Measurements from ENCODE around the gene RAB37. TPM values are rescaled to one million over a fixed set of nuclear protein-coding genes. Genes with fewer than 3 reads are reported as not detected.

Gene RAB37
- total and polyA plus RNA-seq, 9 of the 15 experiments (the other 6 are each of a cell fraction or from before 2014, with no cell fraction given) = 0.03 to 0.27 (median 0.11) TPM; not detected in 4

DNA sequence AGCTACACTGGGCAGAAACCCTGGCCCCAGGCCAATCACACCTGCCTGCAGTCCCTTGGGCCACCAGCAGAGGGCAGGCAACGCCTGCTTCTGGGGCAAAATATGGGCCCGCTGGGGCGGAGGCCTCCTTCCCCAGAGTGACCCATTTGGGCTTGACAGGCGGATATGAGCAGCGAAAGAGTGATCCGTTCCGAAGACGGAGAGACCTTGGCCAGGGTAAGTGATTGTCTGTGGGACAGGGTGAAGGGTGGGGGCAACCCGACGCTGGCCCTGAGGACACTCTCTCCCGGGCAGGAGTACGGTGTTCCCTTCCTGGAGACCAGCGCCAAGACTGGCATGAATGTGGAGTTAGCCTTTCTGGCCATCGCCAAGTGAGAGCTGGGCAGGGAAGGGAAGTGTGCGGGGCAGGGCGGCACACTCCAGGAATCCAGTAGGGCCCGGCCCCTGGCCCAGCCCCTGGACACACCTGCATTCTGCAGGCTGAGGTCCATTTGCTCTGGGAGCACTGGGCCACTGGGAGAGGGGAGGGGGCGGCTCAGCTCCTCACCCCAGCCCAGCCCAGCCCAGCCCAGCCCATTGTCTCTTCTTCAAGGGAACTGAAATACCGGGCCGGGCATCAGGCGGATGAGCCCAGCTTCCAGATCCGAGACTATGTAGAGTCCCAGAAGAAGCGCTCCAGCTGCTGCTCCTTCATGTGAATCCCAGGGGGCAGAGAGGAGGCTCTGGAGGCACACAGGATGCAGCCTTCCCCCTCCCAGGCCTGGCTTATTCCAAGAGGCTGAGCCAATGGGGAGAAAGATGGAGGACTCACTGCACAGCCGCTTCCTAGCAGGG is 7.9 kb downstream of the RAB37 start (continued):
- TF ChIP-seq MYNN (IDR thresholded peaks at IDR 0.05) (no peak), MYNN (CRISPR knock-in tag; IDR thresholded peaks at IDR 0.05) (no peak), YY1 (IDR thresholded peaks at IDR 0.05; ENCODE audit: borderline replicate concordance in 1 of 3, control insufficient read depth in 1 of 3, extremely low read depth in 1 of 3, insufficient read depth in 3 of 3, insufficient read length in 1 of 3, insufficient replicate concordance in 2 of 3, low read depth in 1 of 3, low read length in 2 of 3) (peak in 1 of 3 experiments; percentile 18), EZH2 (IDR thresholded peaks at IDR 0.05; ENCODE audit: borderline replicate concordance, low read depth, low read length) (no peak), SRSF7 (optimal IDR thresholded peaks at IDR 0.05; ENCODE audit: low read depth, low read length) (no peak), ATF6 (CRISPR knock-in tag; IDR thresholded peaks at IDR 0.05) (no peak), BHLHE40 (IDR thresholded peaks at IDR 0.05; ENCODE audit: low read length) (no peak), FOSL1 (tag; conservative IDR thresholded peaks at IDR 0.05) (no peak), NFIX (CRISPR knock-in tag; IDR thresholded peaks at IDR 0.05; ENCODE audit: low read depth) (peak; percentile 76), CREB1 (IDR thresholded peaks at IDR 0.05) (no peak), CREB1 (CRISPR knock-in tag; IDR thresholded peaks at IDR 0.05) (no peak), PHF21A (IDR thresholded peaks at IDR 0.05; ENCODE audit: borderline replicate concordance, low read depth) (no peak), SIN3A (IDR thresholded peaks at IDR 0.05; ENCODE audit: borderline replicate concordance in 2 of 2, control insufficient read depth in 1 of 2, low read depth in 2 of 2, low read length in 2 of 2) (no peak), CBX2 (IDR thresholded peaks at IDR 0.05; ENCODE audit: insufficient read depth, low read length, poor library complexity, severe bottlenecking) (no peak), ATF7 (IDR thresholded peaks at IDR 0.05) (0 out of 2 replicates have a peak, but pooled peaks have one; percentile 41), EGR1 (conservative IDR thresholded peaks at IDR 0.05) (no peak), MTA2 (IDR thresholded peaks at IDR 0.05; ENCODE audit: low read depth) (no peak), PTRF (tag; IDR thresholded peaks at IDR 0.05) (no peak), SMARCA4 (IDR thresholded peaks at IDR 0.05) (no peak), SMARCB1 (IDR thresholded peaks at IDR 0.05; ENCODE audit: insufficient read length, low read depth) (no peak), CCNT2 (IDR thresholded peaks at IDR 0.05; ENCODE audit: borderline replicate concordance, extremely low read depth, insufficient read length, low read depth, low read length) (no peak), YBX1 (IDR thresholded peaks at IDR 0.05) (no peak), GATAD2A (IDR thresholded peaks at IDR 0.05) (no peak), POLR2A (conservative IDR thresholded peaks at IDR 0.05) (no peak), SMAD1 (IDR thresholded peaks at IDR 0.05; ENCODE audit: low read depth, low read length, partially characterized antibody) (peak; percentile 50), ZNF263 (CRISPR knock-in tag; IDR thresholded peaks at IDR 0.05; ENCODE audit: borderline replicate concordance) (no peak; the same call in 1 of the 2 replicates), KDM5B (IDR thresholded peaks at IDR 0.05; ENCODE audit: insufficient replicate concordance, low read depth, low read length) (no peak), ARID1B (IDR thresholded peaks at IDR 0.05) (no peak; the same call in 1 of the 2 replicates), MTF1 (CRISPR knock-in tag; IDR thresholded peaks at IDR 0.05; ENCODE audit: borderline replicate concordance) (no peak), ZNF76 (CRISPR knock-in tag; IDR thresholded peaks at IDR 0.05; ENCODE audit: borderline replicate concordance) (no peak)

All from K562 (cell line).